Tibial nerve (tissue), 4 donors: ENCODE measurements around the gene CPB1. TPM values are rescaled to one million over a fixed set of nuclear protein-coding genes. Genes with fewer than 3 reads are reported as not detected.

Experiments
- DNase-seq, 2 donors: peaks; one replicate each; pipeline ENCODE4 v3.0.0-alpha.2; 2019; ENCODE audit warnings: low spot score in 2 of 2
- H3K27ac ChIP-seq, 4 donors: fragments of 200-600 bp; sonication (generic) in 3 of 4; one replicate each; pipeline ENCODE4 v1.5.1; 2017 to 2019; ENCODE audit warnings: mild to moderate bottlenecking in 1 of 4
- H3K27me3 ChIP-seq, 2 donors: fragments of 200-600 bp; sonication (generic) in 1 of 2; one replicate each; pipeline versions ENCODE4 v1.5.1 to v1.6.0; 2017 to 2019
- H3K36me3 ChIP-seq, 3 donors: fragments of 200-600 bp; sonication (generic); one replicate each; pipeline ENCODE4 v1.5.1; 2018 to 2019
- H3K4me1 ChIP-seq, 4 donors: fragments of 200-600 bp; sonication (generic) in 3 of 4; one replicate each; pipeline ENCODE4 v1.5.1; 2017 to 2019
- H3K4me3 ChIP-seq, 4 donors: fragments of 200-600 bp; sonication (generic) in 3 of 4; one replicate each; pipeline ENCODE4 v1.5.1; 2017 to 2019; ENCODE audit warnings: mild to moderate bottlenecking in 1 of 4, moderate library complexity in 1 of 4
- H3K9me3 ChIP-seq, 4 donors: fragments of 200-600 bp; sonication (generic) in 3 of 4; one replicate each; pipeline ENCODE4 v1.5.1; 2017 to 2019
- CTCF ChIP-seq, 5 experiments: fragments of 200-600 bp in 3 of 5; fragments of 450-650 bp in 2 of 5; sonication (generic) in 3 of 5; IDR thresholded peaks; one replicate each; pipeline ENCODE4 v1.5.1; 2016 to 2019; ENCODE audit warnings: antibody characterized with exemption in 5 of 5, mild to moderate bottlenecking in 3 of 5, moderate library complexity in 2 of 5
- EP300 ChIP-seq, 2 donors: sonication (generic); formaldehyde crosslinking; IDR thresholded peaks; one replicate each; pipeline ENCODE4 v1.6.1; 2017; ENCODE audit warnings: antibody characterized with exemption in 2 of 2, mild to moderate bottlenecking in 1 of 2
- POLR2A ChIP-seq, 2 donors: fragments of 450-650 bp; IDR thresholded peaks; one replicate each; pipeline ENCODE4 v1.6.1; 2017; ENCODE audit warnings: antibody characterized with exemption in 2 of 2, mild to moderate bottlenecking in 2 of 2, moderate library complexity in 2 of 2
- WGBS, 2 donors: methylation state at CpG; one replicate each; pipeline ENCODE4 v1.1.5; 2018; 5-methylcytosine and 5-hydroxymethylcytosine counted together
- total RNA-seq, 4 donors: library from RNA; depleted of rRNA; stranded (reverse); fragments of >200 nt; gene quantifications; one replicate each; pipeline ENCODE4 v1.1.0, GENCODE V29; 2016

Gene CPB1
- total RNA-seq, 4 donors from 2014 or later = 1.9 to 15.6 (median 6.0) TPM

- H3K9me3 ChIP-seq = no peaks in the 10 kb centered on the region
- no peaks in the 10 kb centered on the region for H3K4me1 ChIP-seq
- 71 to 75% methylated on average over 3 of the region's 3 CpGs for WGBS, 2 donors
- TF ChIP-seq CTCF (IDR thresholded peaks at IDR 0.05) (no peak), EP300 (IDR thresholded peaks at IDR 0.05) (peak in 1 of 2 donors; percentile 15), POLR2A (IDR thresholded peaks at IDR 0.05) (no peak)
- H3K4me3 ChIP-seq = no peak overlapping the region
- H3K27me3 ChIP-seq = no peaks in the 10 kb centered on the region
- DNase-seq = no peak
- no peak overlapping the region for H3K27ac ChIP-seq
- no peaks in the 10 kb centered on the region for H3K36me3 ChIP-seq
Observed at GRCh38 chr3:148856384-148856783, 28.8 kb downstream of the CPB1 start.

DNA sequence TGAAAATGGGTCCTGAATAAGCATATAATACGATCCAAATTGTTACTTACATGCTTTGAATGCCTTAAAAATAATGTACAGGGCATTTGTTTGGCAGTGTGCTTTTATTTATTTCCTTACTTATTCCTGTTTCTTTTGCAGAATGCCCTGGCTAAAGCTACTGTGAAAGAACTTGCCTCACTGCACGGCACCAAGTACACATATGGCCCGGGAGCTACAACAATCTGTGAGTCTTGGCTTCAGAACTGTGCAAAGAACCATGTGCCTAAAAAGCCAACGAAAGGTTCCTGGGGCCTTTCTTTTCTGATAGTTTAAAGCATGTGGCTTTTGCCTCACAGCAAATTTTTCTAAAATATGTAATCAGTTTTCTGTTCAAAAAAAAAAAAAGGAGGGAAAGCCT is 29.7 kb downstream of the CPB1 start:
- no peak for DNase-seq
- no peak for TF ChIP-seq EP300 (IDR thresholded peaks at IDR 0.05)
- TF ChIP-seq POLR2A (IDR thresholded peaks at IDR 0.05) = no peak
- TF ChIP-seq CTCF (IDR thresholded peaks at IDR 0.05) = no peak
- Histone ChIP-seq H3K36me3 (no peaks in the 10 kb centered on the region), H3K4me3 (no peak overlapping the region), H3K9me3 (no peaks in the 10 kb centered on the region), H3K27ac (no peak overlapping the region), H3K4me1 (no peaks in the 10 kb centered on the region), H3K27me3 (no peaks in the 10 kb centered on the region)
- 81 to 83% methylated on average over 4 of the region's 4 CpGs for WGBS, 2 donors

DNA sequence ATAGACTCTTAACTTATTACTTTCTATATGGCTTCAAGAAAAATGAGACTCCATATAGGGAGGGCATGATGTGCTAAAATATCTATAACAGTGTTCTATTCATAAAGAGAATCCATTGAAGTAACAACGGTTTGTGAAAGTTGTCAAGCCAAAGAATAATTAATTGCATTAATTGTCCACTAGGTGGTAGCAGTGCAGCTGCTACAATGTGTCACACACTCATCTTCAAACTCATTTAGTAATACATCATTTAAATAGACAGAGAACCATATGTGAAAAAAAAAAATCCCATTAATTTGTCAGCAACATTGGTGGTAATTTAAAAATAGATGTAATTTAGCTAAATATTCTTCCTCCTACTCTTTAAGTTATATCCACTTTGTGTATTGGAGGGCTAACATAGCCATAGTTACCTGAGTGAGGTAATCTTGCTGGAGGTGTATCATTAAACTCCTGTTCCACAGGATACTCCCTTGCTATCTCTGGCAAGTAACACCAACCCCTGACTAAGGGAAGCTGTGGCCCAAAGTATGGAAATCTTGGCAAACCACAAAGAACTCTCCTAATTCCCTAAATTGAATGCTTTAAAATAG is 33.8 kb downstream of the CPB1 start:
- Histone ChIP-seq H3K27me3 (no peaks in the 10 kb centered on the region), H3K9me3 (no peaks in the 10 kb centered on the region), H3K4me1 (no peaks in the 10 kb centered on the region), H3K36me3 (no peaks in the 10 kb centered on the region), H3K27ac (no peak overlapping the region), H3K4me3 (no peak overlapping the region)
- DNase-seq = no peak
- no peak for TF ChIP-seq EP300 (IDR thresholded peaks at IDR 0.05)
- no peak for TF ChIP-seq POLR2A (IDR thresholded peaks at IDR 0.05)
- peak; percentile 67 to 75 (median 71) for TF ChIP-seq CTCF (IDR thresholded peaks at IDR 0.05)
- WGBS, 2 donors = 5 to 7% methylated on average over 1 of the region's 1 CpG

DNA sequence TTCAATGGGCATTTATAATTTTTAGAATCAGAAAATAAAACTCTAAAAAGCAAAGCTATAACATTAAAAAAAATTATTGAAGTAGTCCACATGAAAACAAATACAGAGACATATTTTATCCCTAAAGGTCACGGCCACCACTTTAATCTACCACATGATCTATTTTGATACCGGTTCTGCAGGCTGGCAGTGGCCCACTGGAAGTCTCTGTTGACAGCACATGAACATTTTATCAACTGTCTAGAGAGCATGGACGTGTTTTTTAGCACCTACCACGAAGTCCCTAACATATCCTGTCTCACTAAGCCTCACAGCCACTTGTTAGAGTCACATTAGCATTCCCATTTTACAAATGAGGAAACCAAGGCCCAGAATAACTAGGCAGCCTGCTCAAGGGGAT is 35.7 kb downstream of the CPB1 start:
- H3K27me3 ChIP-seq = no peaks in the 10 kb centered on the region
- no peak for DNase-seq
- no peak overlapping the region for H3K27ac ChIP-seq
- H3K4me3 ChIP-seq = no peak overlapping the region
- no peaks in the 10 kb centered on the region for H3K36me3 ChIP-seq
- H3K9me3 ChIP-seq = no peaks in the 10 kb centered on the region
- no peaks in the 10 kb centered on the region for H3K4me1 ChIP-seq
- 57 to 60% methylated on average over 4 of the region's 4 CpGs for WGBS, 2 donors
- TF ChIP-seq POLR2A (IDR thresholded peaks at IDR 0.05) (no peak), EP300 (IDR thresholded peaks at IDR 0.05) (no peak), CTCF (IDR thresholded peaks at IDR 0.05) (no peak)

GRCh38 chr3:148863814-148864213 is 36.2 kb downstream of the CPB1 start:
- H3K9me3 ChIP-seq = no peaks in the 10 kb centered on the region
- no peak overlapping the region for H3K4me3 ChIP-seq
- TF ChIP-seq CTCF (IDR thresholded peaks at IDR 0.05) = no peak
- no peak for TF ChIP-seq EP300 (IDR thresholded peaks at IDR 0.05)
- TF ChIP-seq POLR2A (IDR thresholded peaks at IDR 0.05) = no peak
- no peaks in the 10 kb centered on the region for H3K4me1 ChIP-seq
- H3K36me3 ChIP-seq = no peaks in the 10 kb centered on the region
- WGBS, 2 donors = 76 to 81% methylated on average over 5 of the region's 5 CpGs
- DNase-seq = no peak
- H3K27ac ChIP-seq = no peak overlapping the region
- no peaks in the 10 kb centered on the region for H3K27me3 ChIP-seq
